CD14-positive monocyte (primary cell): ENCODE measurements around the gene OLFM1. TPM values are rescaled to one million over a fixed set of nuclear protein-coding genes. Genes with fewer than 3 reads are reported as not detected.
"Not testable (repeated sequence)": the region's sequence is repeated elsewhere in the genome, so short reads cannot be mapped to it uniquely, and the experiment has no call there.

Source experiments
- DNase-seq, 3 donors: peaks; one replicate each; pipeline ENCODE4 v3.0.0-alpha.2; 2011 to 2022
- H2AFZ ChIP-seq: 2 replicates; pipeline ENCODE4 v1.6.0; 2012; ENCODE audit warnings: mild to moderate bottlenecking, low read depth, low read length, inconsistent platforms; ENCODE audit not compliant: insufficient read depth, poor library complexity, severe bottlenecking
- H3K27ac ChIP-seq, 2 donors: 1 replicate in 1 of 2; 2 replicates in 1 of 2; pipeline ENCODE4 v1.5.1; 2012 to 2013; ENCODE audit warnings: low read length in 2 of 2, control low read depth in 1 of 2, inconsistent platforms in 1 of 2, low read depth in 1 of 2, mild to moderate bottlenecking in 1 of 2
- H3K27me3 ChIP-seq, 2 donors: one replicate each; pipeline versions ENCODE4 v1.6.0 to v1.6.1; 2011 to 2013; ENCODE audit warnings: low read length in 2 of 2; ENCODE audit not compliant: control insufficient read depth in 2 of 2, insufficient read depth in 2 of 2
- H3K36me3 ChIP-seq, 2 donors: replicated peaks in 1 of 2; 1 replicate in 1 of 2; 2 replicates in 1 of 2; pipeline versions ENCODE4 v1.5.1 to v1.6.1; 2012 to 2013; ENCODE audit warnings: low read length in 2 of 2, control low read depth in 1 of 2, inconsistent platforms in 1 of 2, mild to moderate bottlenecking in 1 of 2; ENCODE audit not compliant: insufficient read depth in 2 of 2, control insufficient read depth in 1 of 2
- H3K4me1 ChIP-seq, 2 donors: 1 replicate in 1 of 2; 2 replicates in 1 of 2; pipeline versions ENCODE4 v1.5.1 to v1.6.1; 2012 to 2013; ENCODE audit warnings: low read length in 2 of 2, control low read depth in 1 of 2, inconsistent platforms in 1 of 2, mild to moderate bottlenecking in 1 of 2, moderate library complexity in 1 of 2; ENCODE audit not compliant: insufficient read depth in 2 of 2, control insufficient read depth in 1 of 2
- H3K4me2 ChIP-seq: replicated peaks from 2 replicates; pipeline ENCODE3; 2012; ENCODE audit warnings: low read length, moderate library complexity, mild to moderate bottlenecking; ENCODE audit not compliant: poor library complexity, severe bottlenecking; ENCODE audit errors: extremely low read depth
- H3K4me3 ChIP-seq, 3 experiments: fragments of 200-600 bp in 1 of 3; sonication (generic) in 1 of 3; replicated peaks in 1 of 3; 1 replicate in 2 of 3; 2 replicates in 1 of 3; pipeline ENCODE4 v1.5.1; 2011 to 2013; ENCODE audit warnings: low read length in 3 of 3, mild to moderate bottlenecking in 3 of 3, control low read depth in 2 of 3, low read depth in 2 of 3, inconsistent platforms in 1 of 3, moderate library complexity in 1 of 3
- H3K79me2 ChIP-seq: 2 replicates; pipeline ENCODE4 v1.6.0; 2012; ENCODE audit warnings: mild to moderate bottlenecking, control low read depth, inconsistent platforms, low read length, moderate library complexity; ENCODE audit not compliant: insufficient read depth
- H3K9ac ChIP-seq: 2 replicates; pipeline ENCODE4 v1.6.0; 2017; ENCODE audit warnings: low read length, mild to moderate bottlenecking; ENCODE audit not compliant: insufficient read depth, poor library complexity, severe bottlenecking
- H3K9me3 ChIP-seq, 2 donors: replicated peaks in 1 of 2; 1 replicate in 1 of 2; 2 replicates in 1 of 2; pipeline versions ENCODE4 v1.5.1 to v1.6.1; 2012 to 2013; ENCODE audit warnings: low read length in 2 of 2, control low read depth in 1 of 2; ENCODE audit not compliant: control insufficient read depth in 1 of 2, insufficient read depth in 1 of 2
- H4K20me1 ChIP-seq: 2 replicates; pipeline ENCODE4 v1.6.0; 2012; ENCODE audit warnings: mild to moderate bottlenecking, low read length, control low read depth, moderate library complexity; ENCODE audit not compliant: insufficient read depth
- H3K27ac Mint-ChIP-seq, 7 donors: one replicate each; pipeline ENCODE4 v1.8.0; 2020; ENCODE audit warnings: mild to moderate bottlenecking in 7 of 7, mixed read lengths in 7 of 7, moderate library complexity in 6 of 7, inconsistent platforms in 2 of 7
- H3K27me3 Mint-ChIP-seq, 3 donors: one replicate each; pipeline ENCODE4 v1.8.0; 2021 to 2022; ENCODE audit warnings: low read depth in 3 of 3, mild to moderate bottlenecking in 3 of 3, mixed read lengths in 3 of 3, moderate library complexity in 3 of 3, inconsistent platforms in 1 of 3
- H3K36me3 Mint-ChIP-seq, 2 donors: one replicate each; pipeline ENCODE4 v1.8.0; 2020; ENCODE audit warnings: mixed read lengths in 2 of 2, inconsistent platforms in 1 of 2, mild to moderate bottlenecking in 1 of 2
- H3K4me1 Mint-ChIP-seq: one replicate; pipeline ENCODE4 v1.8.0; 2020; ENCODE audit warnings: mild to moderate bottlenecking, mixed read lengths
- H3K4me3 Mint-ChIP-seq, 2 donors: one replicate each; pipeline ENCODE4 v1.8.0; 2020; ENCODE audit warnings: mild to moderate bottlenecking in 2 of 2, mixed read lengths in 2 of 2, moderate library complexity in 1 of 2
- H3K9me3 Mint-ChIP-seq, 7 donors: one replicate each; pipeline ENCODE4 v1.8.0; 2020 to 2022; ENCODE audit warnings: mixed read lengths in 7 of 7, mild to moderate bottlenecking in 6 of 7, moderate library complexity in 6 of 7, inconsistent platforms in 2 of 7
- WGBS: methylation state at CpG from one replicate; pipeline ENCODE4 v1.1.5; 2013; ENCODE audit warnings: missing lambda C conversion rate; ENCODE audit not compliant: insufficient coverage; 5-methylcytosine and 5-hydroxymethylcytosine counted together
- intact Hi-C, 2 donors: fragments of 100-400 bp; cut with micrococcal nuclease; formaldehyde crosslinking; loops; one replicate each; pipeline versions ENCODE4 v1.15.0 to v1.15.1; 2023
- polyA plus RNA-seq, 3 donors: library from polyadenylated mRNA; depleted of rRNA in 1 of 3; unstranded in 2 of 3; stranded (reverse) in 1 of 3; fragments of 300-500 nt in 2 of 3; fragments of >200 nt in 1 of 3; fragmentation: Illumina TruSeq in 2 of 3; gene quantifications; 1 replicate in 2 of 3; 2 replicates in 1 of 3; pipeline ENCODE4 v1.2.3, GENCODE V29; 2012 to 2021
- TF ChIP-seq, protein P1 (sequence below): fragments of 200-600 bp; IDR thresholded peaks from one replicate; pipeline ENCODE4 v1.8.0; 2022; ENCODE audit warnings: antibody characterized with exemption, mild to moderate bottlenecking

The OLFM1 gene
- polyA plus RNA-seq, 3 donors = 7.6 to 10.9 (median 9.4) TPM

DNA sequence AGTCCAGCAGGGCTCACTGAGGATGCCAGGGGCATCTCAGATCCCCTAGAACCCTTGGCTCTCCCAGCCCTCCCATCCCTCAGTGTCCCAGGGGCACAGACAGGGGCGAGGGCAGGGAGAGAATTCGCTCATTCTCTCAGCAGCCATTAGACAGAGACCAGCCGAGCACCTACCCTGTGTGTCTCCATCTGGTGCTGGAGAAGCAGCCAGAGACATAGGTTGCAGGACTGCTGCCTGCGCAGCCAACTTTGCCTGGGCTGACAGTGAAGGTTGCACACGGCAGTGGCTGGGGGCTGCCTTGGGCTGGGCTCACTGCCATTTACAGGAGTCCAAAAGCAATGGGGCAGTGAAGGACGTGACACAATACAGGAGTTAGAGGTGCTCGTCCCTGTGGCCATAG, 60.9 kb downstream of the OLFM1 start:
- TF ChIP-seq, protein P1, sequence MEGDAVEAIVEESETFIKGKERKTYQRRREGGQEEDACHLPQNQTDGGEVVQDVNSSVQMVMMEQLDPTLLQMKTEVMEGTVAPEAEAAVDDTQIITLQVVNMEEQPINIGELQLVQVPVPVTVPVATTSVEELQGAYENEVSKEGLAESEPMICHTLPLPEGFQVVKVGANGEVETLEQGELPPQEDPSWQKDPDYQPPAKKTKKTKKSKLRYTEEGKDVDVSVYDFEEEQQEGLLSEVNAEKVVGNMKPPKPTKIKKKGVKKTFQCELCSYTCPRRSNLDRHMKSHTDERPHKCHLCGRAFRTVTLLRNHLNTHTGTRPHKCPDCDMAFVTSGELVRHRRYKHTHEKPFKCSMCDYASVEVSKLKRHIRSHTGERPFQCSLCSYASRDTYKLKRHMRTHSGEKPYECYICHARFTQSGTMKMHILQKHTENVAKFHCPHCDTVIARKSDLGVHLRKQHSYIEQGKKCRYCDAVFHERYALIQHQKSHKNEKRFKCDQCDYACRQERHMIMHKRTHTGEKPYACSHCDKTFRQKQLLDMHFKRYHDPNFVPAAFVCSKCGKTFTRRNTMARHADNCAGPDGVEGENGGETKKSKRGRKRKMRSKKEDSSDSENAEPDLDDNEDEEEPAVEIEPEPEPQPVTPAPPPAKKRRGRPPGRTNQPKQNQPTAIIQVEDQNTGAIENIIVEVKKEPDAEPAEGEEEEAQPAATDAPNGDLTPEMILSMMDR = no peak
- Histone ChIP-seq H3K27ac (no peak overlapping the region), H3K4me2 (no peak overlapping the region), H3K9ac (no peak overlapping the region), H4K20me1 (no peaks in the 10 kb centered on the region), H3K4me3 (no peak overlapping the region), H3K36me3 (no peaks in the 10 kb centered on the region), H3K9me3 (peaks cover 0 to 8% of the 10 kb centered on the region in 2 donors), H3K27me3 (no peaks in the 10 kb centered on the region), H3K4me1 (no peaks in the 10 kb centered on the region), H3K79me2 (no peaks in the 10 kb centered on the region), H2AFZ (no peak overlapping the region)
- peaks cover 0 to 8% (median 5%) of the 10 kb centered on the region in 3 donors for H3K27me3 Mint-ChIP-seq
- H3K9me3 Mint-ChIP-seq = peaks cover 2 to 17% (median 7%) of the 10 kb centered on the region in 7 donors
- no peaks in the 10 kb centered on the region for H3K36me3 Mint-ChIP-seq
- intact Hi-C loops = no loop called here
- H3K4me1 Mint-ChIP-seq = no peaks in the 10 kb centered on the region
- no peak overlapping the region for H3K4me3 Mint-ChIP-seq
- WGBS = 83% methylated on average over 6 of the region's 7 CpGs
- DNase-seq = no peak
- no peak overlapping the region for H3K27ac Mint-ChIP-seq

DNA sequence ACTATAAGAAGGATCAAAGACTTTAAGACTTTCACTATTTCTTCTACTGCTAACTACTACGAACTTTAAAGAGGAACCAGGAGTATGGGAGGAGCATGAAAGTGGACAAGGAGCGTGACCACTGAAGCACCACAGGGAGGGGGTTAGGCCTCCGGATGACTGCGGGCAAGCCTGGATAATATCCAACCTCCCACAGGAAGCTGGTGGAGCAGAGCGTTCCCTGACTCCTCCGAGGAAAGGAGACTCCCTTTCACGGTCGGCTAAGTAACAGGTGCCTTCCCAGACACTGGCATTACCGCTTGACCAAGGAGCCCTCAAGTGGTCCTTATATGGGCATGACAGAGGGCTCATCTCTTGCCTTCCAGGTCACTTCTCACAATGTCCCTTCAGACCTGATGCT, 62.4 kb downstream of the OLFM1 start:
- H3K9me3 ChIP-seq, H3K4me1 ChIP-seq, H3K9ac ChIP-seq, H3K36me3 ChIP-seq, H3K36me3 Mint-ChIP-seq, H3K4me3 Mint-ChIP-seq, intact Hi-C loops, H3K27ac Mint-ChIP-seq, H3K27me3 Mint-ChIP-seq, H2AFZ ChIP-seq, H3K27ac ChIP-seq, DNase-seq, H3K27me3 ChIP-seq, H3K4me3 ChIP-seq, H3K4me1 Mint-ChIP-seq, H3K79me2 ChIP-seq, H4K20me1 ChIP-seq, H3K4me2 ChIP-seq: not testable (repeated sequence)
- peaks cover 0 to 17% (median 6%) of the 10 kb centered on the region in 7 donors for H3K9me3 Mint-ChIP-seq
- WGBS = 88% methylated on average over 5 of the region's 9 CpGs
